ENCODE results near the gene APOC4. TPM values are rescaled to one million over a fixed set of nuclear protein-coding genes. Genes with fewer than 3 reads are reported as not detected.

Gene APOC4
- total and polyA plus RNA-seq, 2 donors from 2014 or later = not detected

GRCh38 chr19:44975444-44975843, 33.4 kb downstream of the APOC4 start:
- no peak for DNase-seq
- H3K36me3 ChIP-seq (ENCODE audit: control insufficient read depth in 2 of 3, insufficient read depth in 3 of 3, low read length in 3 of 3) = peaks cover 2 to 61% (median 52%) of the 10 kb centered on the region in 3 donors
- TF ChIP-seq CTCF (IDR thresholded peaks at IDR 0.05; ENCODE audit: borderline replicate concordance, extremely low read depth, insufficient read depth) = no peak
- FAIRE-seq = no peak
- H3K27me3 ChIP-seq (ENCODE audit: control insufficient read depth, insufficient read depth, low read length) = no peaks in the 10 kb centered on the region
- no peaks in the 10 kb centered on the region for H3K9me3 ChIP-seq (ENCODE audit: control insufficient read depth in 2 of 3, insufficient read depth in 1 of 3, low read length in 3 of 3)
- H3K9ac ChIP-seq (ENCODE audit: low read length in 3 of 3) = no peak overlapping the region
- intact Hi-C loops (cut with DNase I) = no loop called here
- no peak overlapping the region for H3K4me3 ChIP-seq (ENCODE audit: low read length in 3 of 3)
- no peak overlapping the region for H3K27ac ChIP-seq (ENCODE audit: low read depth in 2 of 2, low read length in 2 of 2)
- no peaks in the 10 kb centered on the region for H3K4me1 ChIP-seq (ENCODE audit: control insufficient read depth in 2 of 3, insufficient read depth in 2 of 3, low read depth in 1 of 3, low read length in 3 of 3)

GRCh38 chr19:44984005-44984404, 42.0 kb downstream of the APOC4 start:
- no peak for TF ChIP-seq CTCF (IDR thresholded peaks at IDR 0.05; ENCODE audit: borderline replicate concordance, extremely low read depth, insufficient read depth)
- no peaks in the 10 kb centered on the region for H3K9me3 ChIP-seq (ENCODE audit: control insufficient read depth in 2 of 3, insufficient read depth in 1 of 3, low read length in 3 of 3)
- H3K4me3 ChIP-seq (ENCODE audit: low read length in 3 of 3) = no peak overlapping the region
- H3K27me3 ChIP-seq (ENCODE audit: control insufficient read depth, insufficient read depth, low read length) = no peaks in the 10 kb centered on the region
- no peak overlapping the region for H3K27ac ChIP-seq (ENCODE audit: low read depth in 2 of 2, low read length in 2 of 2)
- FAIRE-seq = no peak
- intact Hi-C loops (cut with DNase I) = no loop called here
- no peaks in the 10 kb centered on the region for H3K4me1 ChIP-seq (ENCODE audit: control insufficient read depth in 2 of 3, insufficient read depth in 2 of 3, low read depth in 1 of 3, low read length in 3 of 3)
- peaks cover 0 to 41% (median 26%) of the 10 kb centered on the region in 3 donors for H3K36me3 ChIP-seq (ENCODE audit: control insufficient read depth in 2 of 3, insufficient read depth in 3 of 3, low read length in 3 of 3)
- no peak for DNase-seq
- H3K9ac ChIP-seq (ENCODE audit: low read length in 3 of 3) = no peak overlapping the region

DNA sequence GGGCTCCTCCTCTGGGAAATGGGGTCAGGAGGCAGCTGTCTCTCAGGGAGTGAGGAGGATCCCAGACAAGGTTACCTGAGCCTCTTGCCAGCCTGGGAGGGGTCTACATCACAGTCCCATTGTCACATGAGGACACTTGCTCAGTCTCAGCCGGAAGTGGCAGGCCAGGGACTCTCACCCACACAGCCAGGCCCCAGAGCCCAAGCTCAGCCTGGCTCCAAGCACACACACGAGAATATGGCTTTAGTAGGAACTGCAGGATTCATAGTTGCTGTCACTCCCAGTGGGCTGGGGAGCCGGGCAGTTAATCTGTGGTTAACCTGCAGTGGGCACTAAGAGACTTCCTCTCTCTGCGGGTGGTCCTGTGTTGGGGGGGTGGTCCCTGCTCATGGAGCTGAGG, 43.4 kb downstream of the APOC4 start:
- no peak for DNase-seq
- Histone ChIP-seq H3K9me3 (ENCODE audit: control insufficient read depth in 2 of 3, insufficient read depth in 1 of 3, low read length in 3 of 3) (no peaks in the 10 kb centered on the region), H3K4me1 (ENCODE audit: control insufficient read depth in 2 of 3, insufficient read depth in 2 of 3, low read depth in 1 of 3, low read length in 3 of 3) (no peaks in the 10 kb centered on the region), H3K9ac (ENCODE audit: low read length in 3 of 3) (no peak overlapping the region), H3K4me3 (ENCODE audit: low read length in 3 of 3) (no peak overlapping the region), H3K36me3 (ENCODE audit: control insufficient read depth in 2 of 3, insufficient read depth in 3 of 3, low read length in 3 of 3) (peaks cover 0 to 34% (median 20%) of the 10 kb centered on the region in 3 donors), H3K27me3 (ENCODE audit: control insufficient read depth, insufficient read depth, low read length) (no peaks in the 10 kb centered on the region), H3K27ac (ENCODE audit: low read depth in 2 of 2, low read length in 2 of 2) (no peak overlapping the region)
- intact Hi-C loops (cut with DNase I) = no loop called here
- no peak for FAIRE-seq
- no peak for TF ChIP-seq CTCF (IDR thresholded peaks at IDR 0.05; ENCODE audit: borderline replicate concordance, extremely low read depth, insufficient read depth)

- intact Hi-C loops (cut with DNase I) = no loop called here
- no peak for FAIRE-seq
Measured at GRCh38 chr19:44986389-44986788, 44.4 kb downstream of the APOC4 start.

More at GRCh38 chr19:44986389-44986788, 44.4 kb downstream of the APOC4 start:
- Histone ChIP-seq H3K4me3 (ENCODE audit: low read length in 3 of 3) (no peak overlapping the region), H3K9ac (ENCODE audit: low read length in 3 of 3) (no peak overlapping the region), H3K4me1 (ENCODE audit: control insufficient read depth in 2 of 3, insufficient read depth in 2 of 3, low read depth in 1 of 3, low read length in 3 of 3) (no peaks in the 10 kb centered on the region), H3K27me3 (ENCODE audit: control insufficient read depth, insufficient read depth, low read length) (no peaks in the 10 kb centered on the region), H3K27ac (ENCODE audit: low read depth in 2 of 2, low read length in 2 of 2) (no peak overlapping the region), H3K9me3 (ENCODE audit: control insufficient read depth in 2 of 3, insufficient read depth in 1 of 3, low read length in 3 of 3) (no peaks in the 10 kb centered on the region), H3K36me3 (ENCODE audit: control insufficient read depth in 2 of 3, insufficient read depth in 3 of 3, low read length in 3 of 3) (peaks cover 0 to 34% (median 20%) of the 10 kb centered on the region in 3 donors)
- TF ChIP-seq CTCF (IDR thresholded peaks at IDR 0.05; ENCODE audit: borderline replicate concordance, extremely low read depth, insufficient read depth) = no peak
- DNase-seq = no peak

Measured in kidney (tissue), 14 donors.